ENCODE measurements around the gene DSP.
A peak's percentile ranks its signal among the peaks of the same experiment; 100 is the strongest.

Gene DSP

GRCh38 chr6:7578516-7578915 is 37.0 kb downstream of the DSP start:
- Histone ChIP-seq H3K27ac (ENCODE audit: insufficient read depth, low read depth, low read length, poor library complexity, severe bottlenecking) (no peak overlapping the region), H3K36me3 (ENCODE audit: control insufficient read depth, insufficient read depth, low read length) (peaks cover 2% of the 10 kb centered on the region), H3K4me3 (ENCODE audit: insufficient read depth, low read depth, low read length) (no peak overlapping the region), H3K27me3 (ENCODE audit: control insufficient read depth, insufficient read depth, low read length, poor library complexity, severe bottlenecking) (no peaks in the 10 kb centered on the region), H3K4me1 (ENCODE audit: control insufficient read depth, insufficient read depth, low read length) (no peaks in the 10 kb centered on the region), H3K9me3 (ENCODE audit: control insufficient read depth, low read length) (no peaks in the 10 kb centered on the region)
- 50% methylated on average over 1 of the region's 2 CpGs; no CpG with 5 or more reads in 1 of the 2 experiments for WGBS, 2 experiments

- no peaks in the 10 kb centered on the region for H3K9me3 ChIP-seq (ENCODE audit: control insufficient read depth, low read length)
- no peak overlapping the region for H3K4me3 ChIP-seq (ENCODE audit: insufficient read depth, low read depth, low read length)
- 95 to 100% methylated on average over 2 of the region's 2 CpGs for WGBS, 2 experiments
- no peak overlapping the region for H3K27ac ChIP-seq (ENCODE audit: insufficient read depth, low read depth, low read length, poor library complexity, severe bottlenecking)
- no peaks in the 10 kb centered on the region for H3K4me1 ChIP-seq (ENCODE audit: control insufficient read depth, insufficient read depth, low read length)
- H3K36me3 ChIP-seq (ENCODE audit: control insufficient read depth, insufficient read depth, low read length), result peaks cover 2% of the 10 kb centered on the region
- H3K27me3 ChIP-seq (ENCODE audit: control insufficient read depth, insufficient read depth, low read length, poor library complexity, severe bottlenecking), result no peaks in the 10 kb centered on the region
These were observed 37.5 kb downstream of the DSP start for GRCh38 chr6:7578931-7579330.

- Histone ChIP-seq H3K4me1 (ENCODE audit: control insufficient read depth, insufficient read depth, low read length) (no peaks in the 10 kb centered on the region), H3K9me3 (ENCODE audit: control insufficient read depth, low read length) (no peaks in the 10 kb centered on the region), H3K4me3 (ENCODE audit: insufficient read depth, low read depth, low read length) (no peak overlapping the region), H3K27ac (ENCODE audit: insufficient read depth, low read depth, low read length, poor library complexity, severe bottlenecking) (no peak overlapping the region), H3K27me3 (ENCODE audit: control insufficient read depth, insufficient read depth, low read length, poor library complexity, severe bottlenecking) (no peaks in the 10 kb centered on the region), H3K36me3 (ENCODE audit: control insufficient read depth, insufficient read depth, low read length) (peaks cover 2% of the 10 kb centered on the region)
- WGBS, 2 experiments, result 93 to 95% methylated on average over 9 of the region's 9 CpGs
These were observed 38.4 kb downstream of the DSP start for GRCh38 chr6:7579851-7580250.

GRCh38 chr6:7580537-7580926 is 39.1 kb downstream of the DSP start:
- Histone ChIP-seq H3K27me3 (ENCODE audit: control insufficient read depth, insufficient read depth, low read length, poor library complexity, severe bottlenecking) (no peaks in the 10 kb centered on the region), H3K36me3 (ENCODE audit: control insufficient read depth, insufficient read depth, low read length) (peaks cover 2% of the 10 kb centered on the region), H3K9me3 (ENCODE audit: control insufficient read depth, low read length) (no peaks in the 10 kb centered on the region), H3K4me3 (ENCODE audit: insufficient read depth, low read depth, low read length) (no peak overlapping the region), H3K4me1 (ENCODE audit: control insufficient read depth, insufficient read depth, low read length) (no peaks in the 10 kb centered on the region), H3K27ac (ENCODE audit: insufficient read depth, low read depth, low read length, poor library complexity, severe bottlenecking) (no peak overlapping the region)
- WGBS, 2 experiments, result 95% methylated on average over 13 of the region's 13 CpGs

- H3K27me3 ChIP-seq (ENCODE audit: control insufficient read depth, insufficient read depth, low read length, poor library complexity, severe bottlenecking), result no peaks in the 10 kb centered on the region
- H3K36me3 ChIP-seq (ENCODE audit: control insufficient read depth, insufficient read depth, low read length), result peaks cover 2% of the 10 kb centered on the region
- no peak overlapping the region for H3K27ac ChIP-seq (ENCODE audit: insufficient read depth, low read depth, low read length, poor library complexity, severe bottlenecking)
- H3K4me1 ChIP-seq (ENCODE audit: control insufficient read depth, insufficient read depth, low read length), result no peaks in the 10 kb centered on the region
- no peaks in the 10 kb centered on the region for H3K9me3 ChIP-seq (ENCODE audit: control insufficient read depth, low read length)
- WGBS, 2 experiments, result 93 to 96% methylated on average over 14 of the region's 14 CpGs
- no peak overlapping the region for H3K4me3 ChIP-seq (ENCODE audit: insufficient read depth, low read depth, low read length)
These were observed 39.6 kb downstream of the DSP start for GRCh38 chr6:7580927-7581618.

- Histone ChIP-seq H3K4me3 (ENCODE audit: insufficient read depth, low read depth, low read length) (no peak overlapping the region), H3K27me3 (ENCODE audit: control insufficient read depth, insufficient read depth, low read length, poor library complexity, severe bottlenecking) (no peaks in the 10 kb centered on the region), H3K36me3 (ENCODE audit: control insufficient read depth, insufficient read depth, low read length) (peaks cover 2% of the 10 kb centered on the region), H3K9me3 (ENCODE audit: control insufficient read depth, low read length) (no peaks in the 10 kb centered on the region), H3K27ac (ENCODE audit: insufficient read depth, low read depth, low read length, poor library complexity, severe bottlenecking) (no peak overlapping the region), H3K4me1 (ENCODE audit: control insufficient read depth, insufficient read depth, low read length) (no peaks in the 10 kb centered on the region)
- WGBS, 2 experiments, result 97 to 98% methylated on average over 25 to 28 of the region's 28 CpGs
These were observed 43.9 kb downstream of the DSP start for GRCh38 chr6:7585287-7585930.

GRCh38 chr6:7587631-7588100 is 46.2 kb downstream of the DSP start:
- WGBS, 2 experiments, result 90% methylated on average over 3 of the region's 3 CpGs
- Histone ChIP-seq H3K27me3 (ENCODE audit: control insufficient read depth, insufficient read depth, low read length, poor library complexity, severe bottlenecking) (no peaks in the 10 kb centered on the region), H3K36me3 (ENCODE audit: control insufficient read depth, insufficient read depth, low read length) (no peaks in the 10 kb centered on the region), H3K27ac (ENCODE audit: insufficient read depth, low read depth, low read length, poor library complexity, severe bottlenecking) (no peak overlapping the region), H3K9me3 (ENCODE audit: control insufficient read depth, low read length) (no peaks in the 10 kb centered on the region), H3K4me1 (ENCODE audit: control insufficient read depth, insufficient read depth, low read length) (peaks cover 3% of the 10 kb centered on the region), H3K4me3 (ENCODE audit: insufficient read depth, low read depth, low read length) (no peak overlapping the region)

- H3K36me3 ChIP-seq (ENCODE audit: control insufficient read depth, insufficient read depth, low read length), result no peaks in the 10 kb centered on the region
- WGBS, 2 experiments, result 93 to 100% methylated on average over 2 to 4 of the region's 4 CpGs
- no peak overlapping the region for H3K4me3 ChIP-seq (ENCODE audit: insufficient read depth, low read depth, low read length)
- peaks cover 3% of the 10 kb centered on the region for H3K4me1 ChIP-seq (ENCODE audit: control insufficient read depth, insufficient read depth, low read length)
- no peaks in the 10 kb centered on the region for H3K9me3 ChIP-seq (ENCODE audit: control insufficient read depth, low read length)
- H3K27ac ChIP-seq (ENCODE audit: insufficient read depth, low read depth, low read length, poor library complexity, severe bottlenecking), result no peak overlapping the region
- H3K27me3 ChIP-seq (ENCODE audit: control insufficient read depth, insufficient read depth, low read length, poor library complexity, severe bottlenecking), result no peaks in the 10 kb centered on the region
These were observed 47.0 kb downstream of the DSP start for GRCh38 chr6:7588506-7588905.

GRCh38 chr6:7589221-7589620 is 47.8 kb downstream of the DSP start:
- Histone ChIP-seq H3K27ac (ENCODE audit: insufficient read depth, low read depth, low read length, poor library complexity, severe bottlenecking) (no peak overlapping the region), H3K36me3 (ENCODE audit: control insufficient read depth, insufficient read depth, low read length) (no peaks in the 10 kb centered on the region), H3K4me1 (ENCODE audit: control insufficient read depth, insufficient read depth, low read length) (peaks cover 3% of the 10 kb centered on the region), H3K4me3 (ENCODE audit: insufficient read depth, low read depth, low read length) (peak overlapping the region; percentile 85), H3K9me3 (ENCODE audit: control insufficient read depth, low read length) (no peaks in the 10 kb centered on the region), H3K27me3 (ENCODE audit: control insufficient read depth, insufficient read depth, low read length, poor library complexity, severe bottlenecking) (no peaks in the 10 kb centered on the region)
- WGBS, 2 experiments, result 98 to 100% methylated on average over 3 of the region's 3 CpGs

GRCh38 chr6:7589949-7590917 is 48.8 kb downstream of the DSP start, which contains the start of gene SNRNP48:
SNRNP48 (plus strand) TSS chr6:7590198; CDS start chr6:7590258, 60 bp downstream.
- Histone ChIP-seq H3K36me3 (ENCODE audit: control insufficient read depth, insufficient read depth, low read length) (no peaks in the 10 kb centered on the region), H3K27me3 (ENCODE audit: control insufficient read depth, insufficient read depth, low read length, poor library complexity, severe bottlenecking) (no peaks in the 10 kb centered on the region), H3K4me1 (ENCODE audit: control insufficient read depth, insufficient read depth, low read length) (peaks cover 3% of the 10 kb centered on the region), H3K4me3 (ENCODE audit: insufficient read depth, low read depth, low read length) (peak within 1 kb of the TSS; percentile 85), H3K27ac (ENCODE audit: insufficient read depth, low read depth, low read length, poor library complexity, severe bottlenecking) (no peak within 1 kb of the TSS), H3K9me3 (ENCODE audit: control insufficient read depth, low read length) (no peaks in the 10 kb centered on the region)
- WGBS, 2 experiments, result 1% methylated on average over 72 of the region's 72 CpGs
